Endothelial cell of umbilical vein (primary cell): Measurements from ENCODE around the gene CYP4V2.

Source experiments
- EZH2 ChIP-seq: IDR thresholded peaks from 2 replicates; pipeline ENCODE4 v1.6.1; 2012; ENCODE audit warnings: borderline replicate concordance, low read depth, mild to moderate bottlenecking, moderate library complexity, low read length, inconsistent platforms; ENCODE audit not compliant: severe bottlenecking
- MYC ChIP-seq: IDR thresholded peaks from one replicate; pipeline ENCODE4 v1.6.1; 2011; ENCODE audit warnings: mild to moderate bottlenecking, low read depth, low read length
- POLR2A ChIP-seq: IDR thresholded peaks from 2 replicates; pipeline ENCODE4 v1.6.1; 2012; ENCODE audit warnings: low read depth, mild to moderate bottlenecking, control low read depth, low read length
- POLR2AphosphoS5 ChIP-seq: IDR thresholded peaks from 2 replicates; pipeline ENCODE4 v1.6.1; 2012; ENCODE audit warnings: low read depth, mild to moderate bottlenecking, control low read depth, low read length, moderate library complexity; ENCODE audit not compliant: insufficient read depth
- TF ChIP-seq, protein P1 (sequence below), 2 donors: IDR thresholded peaks; 1 replicate in 1 of 2; 2 replicates in 1 of 2; pipeline ENCODE4 v1.5.1; 2011; ENCODE audit warnings: low read length in 2 of 2, mild to moderate bottlenecking in 2 of 2, moderate library complexity in 2 of 2, control low read depth in 1 of 2, inconsistent platforms in 1 of 2, low read depth in 1 of 2; ENCODE audit not compliant: insufficient read depth in 1 of 2; ENCODE audit errors: extremely low read depth in 1 of 2
- TF ChIP-seq, protein P2 (sequence below): IDR thresholded peaks from 2 replicates; pipeline ENCODE4 v1.6.1; 2011; ENCODE audit not compliant: insufficient read depth, insufficient read length

DNA sequence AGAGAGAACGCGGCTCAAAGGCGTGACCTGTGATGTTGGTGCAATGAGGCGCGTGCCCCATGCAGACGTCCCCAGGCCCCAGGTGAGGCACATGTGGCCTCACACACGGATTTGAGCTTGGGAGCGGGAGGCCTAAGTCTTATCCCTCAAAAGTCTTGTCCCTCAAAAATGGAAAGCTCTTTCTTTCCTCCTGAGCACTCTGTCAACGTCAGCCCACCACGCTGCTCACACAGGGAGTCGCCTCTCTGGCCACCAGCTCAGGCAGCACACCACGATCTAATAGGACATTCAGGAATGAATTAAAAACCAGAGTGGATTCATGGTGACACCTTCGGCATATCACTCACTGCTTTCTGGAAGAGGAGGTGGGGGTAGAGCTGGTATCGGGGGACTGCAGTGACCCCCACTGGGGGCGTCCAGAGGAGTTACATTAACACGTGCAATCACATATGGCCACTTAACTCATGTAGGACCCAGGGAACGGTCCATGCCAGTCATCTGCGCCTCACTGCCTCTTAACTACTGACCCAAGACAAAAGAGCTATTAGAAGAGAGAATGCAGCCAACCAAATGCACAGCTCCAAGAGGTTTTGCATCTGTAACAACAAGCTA, 21.9 kb upstream of the CYP4V2 start:
- TF ChIP-seq, protein P1, sequence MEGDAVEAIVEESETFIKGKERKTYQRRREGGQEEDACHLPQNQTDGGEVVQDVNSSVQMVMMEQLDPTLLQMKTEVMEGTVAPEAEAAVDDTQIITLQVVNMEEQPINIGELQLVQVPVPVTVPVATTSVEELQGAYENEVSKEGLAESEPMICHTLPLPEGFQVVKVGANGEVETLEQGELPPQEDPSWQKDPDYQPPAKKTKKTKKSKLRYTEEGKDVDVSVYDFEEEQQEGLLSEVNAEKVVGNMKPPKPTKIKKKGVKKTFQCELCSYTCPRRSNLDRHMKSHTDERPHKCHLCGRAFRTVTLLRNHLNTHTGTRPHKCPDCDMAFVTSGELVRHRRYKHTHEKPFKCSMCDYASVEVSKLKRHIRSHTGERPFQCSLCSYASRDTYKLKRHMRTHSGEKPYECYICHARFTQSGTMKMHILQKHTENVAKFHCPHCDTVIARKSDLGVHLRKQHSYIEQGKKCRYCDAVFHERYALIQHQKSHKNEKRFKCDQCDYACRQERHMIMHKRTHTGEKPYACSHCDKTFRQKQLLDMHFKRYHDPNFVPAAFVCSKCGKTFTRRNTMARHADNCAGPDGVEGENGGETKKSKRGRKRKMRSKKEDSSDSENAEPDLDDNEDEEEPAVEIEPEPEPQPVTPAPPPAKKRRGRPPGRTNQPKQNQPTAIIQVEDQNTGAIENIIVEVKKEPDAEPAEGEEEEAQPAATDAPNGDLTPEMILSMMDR (IDR thresholded peaks at IDR 0.05; ENCODE audit: extremely low read depth in 1 of 2, insufficient read depth in 1 of 2, low read depth in 1 of 2, low read length in 2 of 2): no peak
- TF ChIP-seq POLR2AphosphoS5 (no peak), MYC (no peak), EZH2 (no peak), POLR2A (no peak)
- TF ChIP-seq, protein P2, sequence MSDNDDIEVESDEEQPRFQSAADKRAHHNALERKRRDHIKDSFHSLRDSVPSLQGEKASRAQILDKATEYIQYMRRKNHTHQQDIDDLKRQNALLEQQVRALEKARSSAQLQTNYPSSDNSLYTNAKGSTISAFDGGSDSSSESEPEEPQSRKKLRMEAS: no peak
